Measurements from ENCODE around the gene FBXO41.

FBXO41 gene

GRCh38 chr2:73208258-73208657 is 76.0 kb downstream of the FBXO41 start:
- no peak for DNase-seq

GRCh38 chr2:73205611-73206010 is 78.7 kb downstream of the FBXO41 start:
- DNase-seq: no peak

Measured in NCI-H524 (cell line).